Measurements from ENCODE around the gene CLCN1. TPM values are rescaled to one million over a fixed set of nuclear protein-coding genes. Genes with fewer than 3 reads are reported as not detected.

Gene CLCN1

DNA sequence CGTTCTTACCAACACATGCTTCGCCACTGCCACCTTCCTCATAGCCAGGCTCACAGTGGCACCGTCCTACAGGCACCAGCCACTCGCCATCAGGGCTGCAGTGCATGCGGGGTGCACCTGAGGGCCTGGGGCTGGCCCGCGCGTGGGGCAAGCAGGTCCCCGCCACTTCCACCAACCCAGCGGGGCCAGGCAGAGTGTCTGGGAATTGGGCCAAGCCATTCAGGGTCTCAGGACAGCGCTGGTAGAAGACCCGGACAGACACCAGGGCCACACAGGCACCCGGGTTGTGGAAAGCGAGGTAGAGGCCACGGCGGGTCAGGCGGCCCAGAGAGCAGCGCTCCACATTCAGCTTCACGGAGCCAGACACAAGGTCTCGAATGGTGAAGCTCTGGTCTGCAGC is 83.7 kb downstream of the CLCN1 start:
- H2AFZ ChIP-seq (ENCODE audit: low read depth, low read length), result no peak overlapping the region
- DNase-seq, result no peak
- no peaks in the 10 kb centered on the region for H3K4me1 ChIP-seq (ENCODE audit: control insufficient read depth, insufficient read depth, low read depth, low read length)
- no peak overlapping the region for H2AK5ac ChIP-seq (ENCODE audit: low read length, severe bottlenecking)
- no peaks in the 10 kb centered on the region for H3K79me1 ChIP-seq (replicated peaks; ENCODE audit: low read length, poor library complexity, severe bottlenecking)
- H3K4ac ChIP-seq (ENCODE audit: low read depth in 1 of 2, low read length in 2 of 2), result no peak overlapping the region
- 95% methylated on average over 16 of the region's 20 CpGs for WGBS
- H2BK12ac ChIP-seq (ENCODE audit: low read length in 2 of 2), result no peak overlapping the region
- H3K18ac ChIP-seq (ENCODE audit: low read depth in 1 of 2, low read length in 2 of 2), result no peak overlapping the region
- H3K14ac ChIP-seq (ENCODE audit: low read length in 2 of 2), result no peak overlapping the region
- H3K9me3 ChIP-seq (ENCODE audit: control insufficient read depth, low read length), result no peaks in the 10 kb centered on the region
- no peak overlapping the region for H3K23ac ChIP-seq (ENCODE audit: low read length in 2 of 2)
- no peak overlapping the region for H2BK15ac ChIP-seq (ENCODE audit: low read depth, poor library complexity, severe bottlenecking)
- peak overlapping the region; percentile 12 for H4K8ac ChIP-seq (ENCODE audit: low read length)
- H4K91ac ChIP-seq (ENCODE audit: low read length), result no peak overlapping the region
- H3K27me3 ChIP-seq (ENCODE audit: control insufficient read depth in 1 of 2, insufficient read depth in 1 of 2, low read length in 2 of 2), result peaks cover 0 to 6% of the 10 kb centered on the region in 2 experiments
- no peak overlapping the region for H3K4me2 ChIP-seq (ENCODE audit: low read length, poor library complexity, severe bottlenecking)
- H3K9ac ChIP-seq (ENCODE audit: low read length), result no peak overlapping the region
- H3K27ac ChIP-seq (ENCODE audit: low read length, poor library complexity, severe bottlenecking), result no peak overlapping the region
- H2BK120ac ChIP-seq (ENCODE audit: low read depth, low read length), result no peak overlapping the region
- no peak overlapping the region for H3K4me3 ChIP-seq (ENCODE audit: insufficient read depth in 1 of 2, low read depth in 1 of 2, low read length in 2 of 2)
- H2BK5ac ChIP-seq (ENCODE audit: low read depth, low read length, poor library complexity, severe bottlenecking), result no peak overlapping the region
- no peaks in the 10 kb centered on the region for H3K36me3 ChIP-seq (ENCODE audit: control insufficient read depth in 1 of 2, insufficient read depth in 2 of 2, low read depth in 1 of 2, low read length in 2 of 2)

GRCh38 chr7:143401265-143401664 is 85.4 kb downstream of the CLCN1 start:
- Histone ChIP-seq H3K4me2 (ENCODE audit: low read length, poor library complexity, severe bottlenecking) (no peak overlapping the region), H4K8ac (ENCODE audit: low read length) (no peak overlapping the region), H3K27me3 (ENCODE audit: control insufficient read depth in 1 of 2, insufficient read depth in 1 of 2, low read length in 2 of 2) (peaks cover 0 to 20% of the 10 kb centered on the region in 2 experiments), H3K4me1 (ENCODE audit: control insufficient read depth, insufficient read depth, low read depth, low read length) (no peaks in the 10 kb centered on the region), H4K91ac (ENCODE audit: low read length) (no peak overlapping the region), H2BK5ac (ENCODE audit: low read depth, low read length, poor library complexity, severe bottlenecking) (no peak overlapping the region), H3K9me3 (ENCODE audit: control insufficient read depth, low read length) (no peaks in the 10 kb centered on the region), H2BK120ac (ENCODE audit: low read depth, low read length) (no peak overlapping the region), H3K9ac (ENCODE audit: low read length) (no peak overlapping the region), H2AK5ac (ENCODE audit: low read length, severe bottlenecking) (no peak overlapping the region), H2BK15ac (ENCODE audit: low read depth, poor library complexity, severe bottlenecking) (no peak overlapping the region), H3K4ac (ENCODE audit: low read depth in 1 of 2, low read length in 2 of 2) (no peak overlapping the region), H3K4me3 (ENCODE audit: insufficient read depth in 1 of 2, low read depth in 1 of 2, low read length in 2 of 2) (no peak overlapping the region), H3K18ac (ENCODE audit: low read depth in 1 of 2, low read length in 2 of 2) (no peak overlapping the region), H2BK12ac (ENCODE audit: low read length in 2 of 2) (no peak overlapping the region), H3K27ac (ENCODE audit: low read length, poor library complexity, severe bottlenecking) (no peak overlapping the region), H3K14ac (ENCODE audit: low read length in 2 of 2) (no peak overlapping the region), H2AFZ (ENCODE audit: low read depth, low read length) (no peak overlapping the region), H3K79me1 (replicated peaks; ENCODE audit: low read length, poor library complexity, severe bottlenecking) (no peaks in the 10 kb centered on the region), H3K23ac (ENCODE audit: low read length in 2 of 2) (no peak overlapping the region), H3K36me3 (ENCODE audit: control insufficient read depth in 1 of 2, insufficient read depth in 2 of 2, low read depth in 1 of 2, low read length in 2 of 2) (no peaks in the 10 kb centered on the region)
- 96% methylated on average over 12 of the region's 12 CpGs for WGBS
- no peak for DNase-seq

Small RNA genes lying within 50 kb of the gene (small RNA-seq; reads per million reads assigned to genes)
- 1.4 reads per million for gene MIR6892 (ENCODE audit: low read depth)
- not detected for gene RN7SL481P (ENCODE audit: low read depth)
- gene RN7SL535P (ENCODE audit: low read depth), result not detected

Data from mesenchymal stem cell (in vitro differentiated cells and primary cell).